HFFc6 (cell line): ENCODE measurements around the gene CENPV. TPM values are rescaled to one million over a fixed set of nuclear protein-coding genes. Genes with fewer than 3 reads are reported as not detected.

Experiments used
- DNase-seq: peaks from one replicate; pipeline ENCODE4 v3.0.0-alpha.2; 2018
- H3K27ac Mint-ChIP-seq: 2 replicates; pipeline ENCODE4 v1.8.0; 2020; ENCODE audit warnings: mild to moderate bottlenecking, mixed read lengths
- H3K27me3 Mint-ChIP-seq: 2 replicates; pipeline ENCODE4 v1.8.0; 2021; ENCODE audit warnings: mild to moderate bottlenecking, moderate library complexity, mixed read lengths; ENCODE audit not compliant: insufficient read depth
- H3K36me3 Mint-ChIP-seq: 2 replicates; pipeline ENCODE4 v1.8.0; 2021; ENCODE audit warnings: low read depth, mixed read lengths
- H3K4me1 Mint-ChIP-seq: 2 replicates; pipeline ENCODE4 v1.8.0; 2020; ENCODE audit warnings: low read depth, mixed read lengths
- H3K4me3 Mint-ChIP-seq: 2 replicates; pipeline ENCODE4 v1.8.0; 2020; ENCODE audit warnings: mild to moderate bottlenecking, moderate library complexity, mixed read lengths
- H3K9me3 Mint-ChIP-seq: 2 replicates; pipeline ENCODE4 v1.8.0; 2020; ENCODE audit warnings: mild to moderate bottlenecking, mixed read lengths
- total RNA-seq, 6 experiments: library from RNA; stranded (reverse); fragmentation: NEBNext Ultra II Directional; extraction: Animal tissue kit (Norgen Biotek cat#: 25700); gene quantifications; 2 replicates in 1 of 6; 3 replicates in 5 of 6; pipeline ENCODE4 v1.2.3, GENCODE V29; 2021
- TF ChIP-seq, protein P1 (sequence below): fragments of 200-600 bp; sonication (generic); IDR thresholded peaks from 2 replicates; pipeline ENCODE4 v1.5.0; 2021; ENCODE audit warnings: antibody characterized with exemption, mild to moderate bottlenecking

The CENPV gene
- total RNA-seq, 6 experiments from 2014 or later: 12.2 to 22.4 (median 15.2) TPM

- H3K27me3 Mint-ChIP-seq: no peaks in the 10 kb centered on the region
These were observed 58.7 kb downstream of the CENPV start for GRCh38 chr17:16294560-16294959.

DNA sequence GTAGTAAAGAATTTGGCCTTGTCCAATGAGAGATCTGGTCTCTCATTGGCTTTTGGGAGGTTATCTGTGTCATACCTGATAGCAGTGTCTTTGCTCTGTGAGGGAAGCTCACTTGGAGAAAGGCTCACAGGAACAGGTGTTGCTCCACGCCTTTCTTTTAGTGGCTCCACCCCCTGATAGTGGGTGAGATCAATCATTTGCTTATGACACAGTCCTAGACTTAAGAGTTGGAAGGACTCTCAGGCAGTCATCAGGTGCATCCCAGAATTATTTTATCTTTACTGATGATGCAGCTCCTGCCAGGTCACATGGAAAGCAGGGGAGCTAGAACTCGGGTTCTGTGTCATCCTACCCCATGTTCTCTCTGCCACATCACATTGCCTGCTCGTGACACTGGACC, 59.3 kb downstream of the CENPV start:
- Mint-ChIP-seq H3K36me3 (peaks cover 4% of the 10 kb centered on the region; the same call in 1 of the 2 replicates), H3K27ac (no peak overlapping the region), H3K27me3 (no peaks in the 10 kb centered on the region), H3K9me3 (no peaks in the 10 kb centered on the region), H3K4me3 (no peak overlapping the region), H3K4me1 (peaks cover 16% of the 10 kb centered on the region)
- TF ChIP-seq, protein P1, sequence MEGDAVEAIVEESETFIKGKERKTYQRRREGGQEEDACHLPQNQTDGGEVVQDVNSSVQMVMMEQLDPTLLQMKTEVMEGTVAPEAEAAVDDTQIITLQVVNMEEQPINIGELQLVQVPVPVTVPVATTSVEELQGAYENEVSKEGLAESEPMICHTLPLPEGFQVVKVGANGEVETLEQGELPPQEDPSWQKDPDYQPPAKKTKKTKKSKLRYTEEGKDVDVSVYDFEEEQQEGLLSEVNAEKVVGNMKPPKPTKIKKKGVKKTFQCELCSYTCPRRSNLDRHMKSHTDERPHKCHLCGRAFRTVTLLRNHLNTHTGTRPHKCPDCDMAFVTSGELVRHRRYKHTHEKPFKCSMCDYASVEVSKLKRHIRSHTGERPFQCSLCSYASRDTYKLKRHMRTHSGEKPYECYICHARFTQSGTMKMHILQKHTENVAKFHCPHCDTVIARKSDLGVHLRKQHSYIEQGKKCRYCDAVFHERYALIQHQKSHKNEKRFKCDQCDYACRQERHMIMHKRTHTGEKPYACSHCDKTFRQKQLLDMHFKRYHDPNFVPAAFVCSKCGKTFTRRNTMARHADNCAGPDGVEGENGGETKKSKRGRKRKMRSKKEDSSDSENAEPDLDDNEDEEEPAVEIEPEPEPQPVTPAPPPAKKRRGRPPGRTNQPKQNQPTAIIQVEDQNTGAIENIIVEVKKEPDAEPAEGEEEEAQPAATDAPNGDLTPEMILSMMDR: no peak
- no peak for DNase-seq

More at GRCh38 chr17:16294560-16294959, 58.7 kb downstream of the CENPV start:
- Mint-ChIP-seq H3K4me1 (peaks cover 10% of the 10 kb centered on the region), H3K27ac (no peak overlapping the region), H3K36me3 (peaks cover 4% of the 10 kb centered on the region; the same call in 1 of the 2 replicates), H3K9me3 (no peaks in the 10 kb centered on the region), H3K4me3 (no peak overlapping the region)
- DNase-seq: no peak
- TF ChIP-seq, protein P1: no peak

Other genes with a start within 250 kb of the CENPV start
- 100 to 1,000 TPM; 103 to 115 (median 111) TPM for gene NCOR1, start 137.9 kb downstream of the CENPV start, total RNA-seq
- 10 to 100 TPM; 12.0 to 15.5 (median 14.9) TPM for gene PIGL, start 136.3 kb downstream of the CENPV start, total RNA-seq
- gene UBB, start 27.6 kb upstream of the CENPV start, total RNA-seq: 1,000 to 10,000 TPM; 1,553 to 1,785 (median 1,678) TPM
- 10 to 100 TPM in 4 of 6 experiments, 1 to 10 TPM in 2; 2.9 to 19.5 (median 18.1) TPM for gene TRPV2, start 62.1 kb upstream of the CENPV start, total RNA-seq
- gene LRRC75A, start 138.7 kb upstream of the CENPV start, total RNA-seq: under 1 TPM; 0.14 to 0.57 (median 0.27) TPM
- gene ZNF287, start 215.7 kb upstream of the CENPV start, total RNA-seq: 10 to 100 TPM in 1 of 6 experiments, 1 to 10 TPM in 5; 6.5 to 11.1 (median 8.6) TPM